SK-N-SH treated with all-trans-retinoic acid at 6 μM for 48 hours (cell line): Measurements from ENCODE around the gene VAMP5.

Source experiments
- ATAC-seq: fragments of 200-7000 bp; cut with Tn5 transposase; 3 replicates; pipeline ENCODE4 v1.9.1; 2020; ENCODE audit warnings: mild to moderate bottlenecking, moderate library complexity
- ARNTL ChIP-seq: fragments of 450-650 bp; formaldehyde crosslinking; IDR thresholded peaks from 2 replicates; pipeline ENCODE4 v1.5.0; 2020; ENCODE audit warnings: low read depth, mild to moderate bottlenecking, moderate library complexity, borderline replicate concordance
- BACH2 ChIP-seq: fragments of 250-450 bp; sonication (Bioruptor Pico); IDR thresholded peaks from 2 replicates; pipeline ENCODE4 v1.9.0; 2021; ENCODE audit warnings: mild to moderate bottlenecking, borderline replicate concordance
- CREB5 ChIP-seq: fragments of 250-450 bp; sonication (Bioruptor Pico); IDR thresholded peaks from 2 replicates; pipeline ENCODE4 v1.5.1; 2020; ENCODE audit warnings: low read depth, mild to moderate bottlenecking, moderate library complexity
- CSDC2 ChIP-seq: fragments of 250-450 bp; sonication (Bioruptor Pico); IDR thresholded peaks from 2 replicates; pipeline ENCODE4 v1.5.0; 2020; ENCODE audit warnings: mild to moderate bottlenecking, moderate library complexity
- CSRNP3 ChIP-seq: fragments of 250-450 bp; sonication (Bioruptor Pico); IDR thresholded peaks from 2 replicates; pipeline ENCODE4 v1.5.1; 2021; ENCODE audit warnings: mild to moderate bottlenecking, moderate library complexity
- ESRRG ChIP-seq: fragments of 250-450 bp; sonication (Bioruptor Pico); IDR thresholded peaks from 2 replicates; pipeline ENCODE4 v1.6.1; 2021; ENCODE audit warnings: mild to moderate bottlenecking
- GLIS3 ChIP-seq: fragments of 250-450 bp; sonication (Bioruptor Pico); IDR thresholded peaks from 2 replicates; pipeline ENCODE4 v1.5.0; 2020; ENCODE audit warnings: mild to moderate bottlenecking, moderate library complexity
- OSR1 ChIP-seq: fragments of 250-450 bp; sonication (Bioruptor Pico); IDR thresholded peaks from 2 replicates; pipeline ENCODE4 v1.8.0; 2022; ENCODE audit warnings: moderate library complexity, mild to moderate bottlenecking, inconsistent platforms
- PATZ1 ChIP-seq: fragments of 250-450 bp; sonication (Bioruptor Pico); IDR thresholded peaks from 2 replicates; pipeline ENCODE4 v1.8.0; 2020; ENCODE audit warnings: mild to moderate bottlenecking, moderate library complexity, borderline replicate concordance
- POU6F1 ChIP-seq: fragments of 250-450 bp; sonication (Bioruptor Pico); IDR thresholded peaks from 2 replicates; pipeline ENCODE4 v1.8.0; 2021; ENCODE audit warnings: low read depth, mild to moderate bottlenecking, moderate library complexity, borderline replicate concordance
- PPARA ChIP-seq: fragments of 250-450 bp; sonication (Bioruptor Pico); IDR thresholded peaks from 2 replicates; pipeline ENCODE4 v1.5.0; 2020; ENCODE audit warnings: mild to moderate bottlenecking, borderline replicate concordance
- RARB ChIP-seq: fragments of 250-450 bp; sonication (Bioruptor Pico); IDR thresholded peaks from 2 replicates; pipeline ENCODE4 v1.8.0; 2021; ENCODE audit warnings: mild to moderate bottlenecking, moderate library complexity
- SNAI2 ChIP-seq: fragments of 250-450 bp; sonication (Bioruptor Pico); IDR thresholded peaks from 2 replicates; pipeline ENCODE4 v1.5.0; 2020; ENCODE audit warnings: mild to moderate bottlenecking, moderate library complexity
- TCF4 ChIP-seq: fragments of 250-450 bp; sonication (Bioruptor Pico); IDR thresholded peaks from 2 replicates; pipeline ENCODE4 v1.8.0; 2021; ENCODE audit warnings: mild to moderate bottlenecking, moderate library complexity, borderline replicate concordance
- TOX ChIP-seq: fragments of 250-450 bp; sonication (Bioruptor Pico); IDR thresholded peaks from 2 replicates; pipeline ENCODE4 v1.8.0; 2021; ENCODE audit warnings: mild to moderate bottlenecking, moderate library complexity, borderline replicate concordance
- TSHZ2 ChIP-seq: fragments of 250-450 bp; sonication (Bioruptor Pico); IDR thresholded peaks from 2 replicates; pipeline ENCODE4 v1.5.0; 2020; ENCODE audit warnings: mild to moderate bottlenecking, moderate library complexity
- ZC3H10 ChIP-seq: fragments of 250-450 bp; sonication (Bioruptor Pico); IDR thresholded peaks from 2 replicates; pipeline ENCODE4 v1.5.1; 2021; ENCODE audit warnings: mild to moderate bottlenecking, moderate library complexity
- ZFP3 ChIP-seq: fragments of 250-450 bp; sonication (Bioruptor Pico); IDR thresholded peaks from 2 replicates; pipeline ENCODE4 v1.5.0; 2020; ENCODE audit warnings: mild to moderate bottlenecking, moderate library complexity
- ZFP30 ChIP-seq: fragments of 450-650 bp; formaldehyde crosslinking; IDR thresholded peaks from 2 replicates; pipeline ENCODE4 v1.5.0; 2022; ENCODE audit warnings: mild to moderate bottlenecking, moderate library complexity
- ZNF70 ChIP-seq: fragments of 450-650 bp; formaldehyde crosslinking; IDR thresholded peaks from 2 replicates; pipeline ENCODE4 v1.5.0; 2020; ENCODE audit warnings: mild to moderate bottlenecking, moderate library complexity
- ZNF8 ChIP-seq: fragments of 450-650 bp; formaldehyde crosslinking; IDR thresholded peaks from 2 replicates; pipeline ENCODE4 v1.5.0; 2020; ENCODE audit warnings: mild to moderate bottlenecking, moderate library complexity

VAMP5 gene

GRCh38 chr2:85621338-85621737, 37.1 kb downstream of the VAMP5 start:
- TF ChIP-seq POU6F1 (CRISPR knock-in tag) (no peak), TCF4 (CRISPR knock-in tag) (no peak), ZC3H10 (CRISPR knock-in tag) (no peak), ZNF8 (CRISPR knock-in tag) (no peak), TOX (CRISPR knock-in tag) (no peak), OSR1 (CRISPR knock-in tag) (no peak), PATZ1 (CRISPR knock-in tag) (no peak), CSDC2 (no peak), TSHZ2 (CRISPR knock-in tag) (no peak), CREB5 (CRISPR knock-in tag) (no peak)
- TF ChIP-seq, all 23 proteins: peak for 0

GRCh38 chr2:85623991-85624390, 39.8 kb downstream of the VAMP5 start:
- no peak for TF ChIP-seq TOX (CRISPR knock-in tag)
- TF ChIP-seq SNAI2: no peak
- TF ChIP-seq ZFP3 (CRISPR knock-in tag): no peak
- no peak for TF ChIP-seq CREB5 (CRISPR knock-in tag)
- TF ChIP-seq CSDC2: no peak
- TF ChIP-seq ARNTL: no peak
- TF ChIP-seq OSR1 (CRISPR knock-in tag): no peak
- no peak for TF ChIP-seq ZNF8 (CRISPR knock-in tag)
- no peak for TF ChIP-seq CSRNP3 (CRISPR knock-in tag)
- TF ChIP-seq ESRRG (CRISPR knock-in tag): no peak
- TF ChIP-seq GLIS3 (CRISPR knock-in tag): no peak
- no peak for TF ChIP-seq TSHZ2 (CRISPR knock-in tag)
- TF ChIP-seq TCF4 (CRISPR knock-in tag): no peak
- no peak for TF ChIP-seq ZFP30
- no peak for TF ChIP-seq POU6F1 (CRISPR knock-in tag)
- no peak for TF ChIP-seq BACH2 (CRISPR knock-in tag)
- no peak for TF ChIP-seq PPARA (CRISPR knock-in tag)
- TF ChIP-seq ZNF70 (CRISPR knock-in tag): no peak
- TF ChIP-seq RARB (CRISPR knock-in tag): no peak
- TF ChIP-seq, all 23 proteins: peak for 0
- no peak for ATAC-seq

More at GRCh38 chr2:85621338-85621737, 37.1 kb downstream of the VAMP5 start:
- ATAC-seq: no peak
